Stomach (tissue), 4 donors: Measurements from ENCODE around the gene KLHL29.

Source experiments
- CTCF ChIP-seq, 7 experiments: fragments of 450-650 bp in 4 of 7; fragments of 200-600 bp in 3 of 7; sonication (generic) in 3 of 7; IDR thresholded peaks; one replicate each; pipeline ENCODE4 v1.5.1; 2016 to 2019; ENCODE audit warnings: antibody characterized with exemption in 7 of 7, control low read depth in 2 of 7, mild to moderate bottlenecking in 1 of 7
- POLR2AphosphoS5 ChIP-seq, 3 donors: sonication (generic); formaldehyde crosslinking; IDR thresholded peaks; one replicate each; pipeline ENCODE4 v1.6.1; 2016; ENCODE audit warnings: antibody characterized with exemption in 3 of 3

DNA sequence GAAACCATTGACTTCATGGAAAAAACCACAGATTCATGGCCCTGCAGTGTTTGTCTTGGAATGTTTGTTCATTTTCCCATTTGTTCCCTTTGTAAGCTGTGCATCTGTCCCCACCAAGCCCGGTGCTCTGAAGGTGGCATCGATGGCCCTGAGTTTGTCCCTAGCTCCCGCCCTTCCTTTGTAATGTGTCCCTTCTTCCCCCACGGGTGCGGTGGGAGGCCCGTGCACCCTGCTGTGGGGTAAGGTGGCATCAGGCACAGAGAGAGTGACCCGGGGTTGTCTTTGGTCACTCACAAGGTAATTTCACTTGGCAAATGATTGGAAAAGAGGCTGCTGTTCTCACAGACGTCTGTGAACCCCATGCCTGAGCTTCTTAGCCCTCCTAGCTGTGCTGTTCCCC, 28.7 kb downstream of the KLHL29 start:
- TF ChIP-seq CTCF (IDR thresholded peaks at IDR 0.05) (no peak), POLR2AphosphoS5 (IDR thresholded peaks at IDR 0.05) (no peak)
